Occipital lobe (tissue), 2 donors: ENCODE data around the gene MBNL1. TPM values are rescaled to one million over a fixed set of nuclear protein-coding genes. Genes with fewer than 3 reads are reported as not detected.

Source experiments
- DNase-seq: peaks from one replicate; lab custom pipeline; 2025; lab: John Stamatoyannopoulos, UW
- total RNA-seq: library from RNA; depleted of rRNA; stranded (reverse); fragments of >200 nt; gene quantifications from one replicate; pipeline ENCODE4 v1.2.3, GENCODE V29; 2014

MBNL1 gene
- total RNA-seq, 1 donor from 2014 or later = 68.5 TPM

GRCh38 chr3:152296382-152296781, 27.7 kb downstream of the MBNL1 start:
- DNase-seq = no peak

DNA sequence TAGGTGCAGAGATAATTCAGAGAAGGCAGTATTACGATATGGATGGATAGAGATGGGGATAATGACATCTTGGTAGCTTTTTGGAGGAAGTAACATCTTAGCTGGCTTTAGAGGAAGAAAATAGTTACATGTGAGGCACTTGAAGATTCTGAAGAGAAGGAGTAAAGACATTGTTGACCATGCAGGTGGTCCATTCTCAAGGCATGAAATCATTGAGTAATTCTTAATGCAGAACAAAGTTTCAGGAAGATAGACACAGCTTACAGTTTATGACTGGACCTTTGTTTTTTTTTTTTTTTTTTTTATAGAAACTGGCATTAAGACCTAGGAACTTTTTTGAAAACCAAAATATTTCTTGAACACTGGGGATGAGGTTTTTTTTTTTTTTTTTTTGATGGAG, 28.2 kb downstream of the MBNL1 start:
- DNase-seq = no peak

DNA sequence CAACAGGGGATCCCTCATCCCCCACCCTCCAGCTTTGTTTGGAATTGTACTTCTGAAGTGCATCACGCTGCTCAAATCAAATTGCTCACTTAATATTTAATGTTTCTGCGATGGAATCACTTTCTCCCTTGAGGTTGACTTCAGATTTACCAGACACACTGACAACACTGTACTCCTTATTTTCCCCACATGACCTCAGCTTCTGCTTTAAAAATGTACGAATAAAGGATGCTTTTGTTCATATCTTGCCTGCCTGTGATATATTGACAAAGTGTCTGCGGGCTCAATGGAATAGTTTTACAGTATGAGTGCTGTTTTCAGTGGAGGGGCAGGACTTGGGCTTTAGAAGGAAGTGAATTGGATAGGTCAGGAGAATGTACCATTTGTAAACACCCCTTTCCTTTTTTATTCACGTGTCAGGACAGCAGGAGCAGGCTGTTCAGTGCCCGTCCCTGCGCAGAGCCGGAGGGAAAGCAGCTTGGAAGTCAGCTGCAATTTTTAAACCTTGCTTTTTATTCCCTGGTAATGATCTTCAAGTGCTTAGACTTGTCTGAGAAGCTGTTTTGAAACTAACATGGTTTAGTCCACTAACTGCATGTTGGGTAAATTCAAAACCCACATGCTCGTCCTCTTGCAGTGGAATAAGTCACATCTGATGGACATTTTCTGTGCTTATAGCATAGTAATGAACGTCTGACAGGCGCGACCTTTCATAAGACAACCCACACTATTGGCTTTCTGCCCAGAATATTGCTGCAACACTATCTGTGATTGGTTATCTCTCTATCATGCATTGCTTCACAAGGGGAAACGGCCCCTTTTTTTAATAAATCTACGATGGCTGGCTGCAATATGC, 29.9 kb downstream of the MBNL1 start:
- peak; percentile 31 for DNase-seq

GRCh38 chr3:152299249-152299976, 30.7 kb downstream of the MBNL1 start:
- no peak for DNase-seq

DNA sequence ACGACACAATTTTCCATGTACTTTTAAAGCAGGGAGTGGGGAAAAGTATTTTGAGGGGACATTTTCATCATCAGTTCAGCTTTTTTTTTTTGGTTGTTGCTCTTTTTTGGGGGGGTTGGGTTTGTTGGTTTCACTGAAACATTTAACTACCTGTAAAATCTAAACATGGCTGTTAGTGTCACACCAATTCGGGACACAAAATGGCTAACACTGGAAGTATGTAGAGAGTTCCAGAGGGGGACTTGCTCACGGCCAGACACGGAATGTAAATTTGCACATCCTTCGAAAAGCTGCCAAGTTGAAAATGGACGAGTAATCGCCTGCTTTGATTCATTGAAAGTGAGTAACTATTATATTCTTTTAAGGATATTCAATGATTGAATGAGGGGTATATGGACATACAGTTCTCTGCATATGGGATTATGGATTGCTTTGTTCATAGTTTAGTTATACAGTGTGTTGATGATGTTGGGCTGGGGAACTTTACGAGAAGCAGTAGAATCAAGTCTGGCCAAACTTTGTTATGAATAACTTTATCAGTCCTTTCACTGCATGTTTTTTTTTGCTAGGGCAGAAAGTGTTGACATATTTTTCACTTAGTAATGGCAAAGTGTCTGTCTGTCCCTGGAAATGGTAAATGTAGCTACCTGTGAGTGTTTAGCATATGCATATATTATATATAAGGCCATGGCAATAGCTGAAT, 31.5 kb downstream of the MBNL1 start:
- DNase-seq = no peak

- no peak for DNase-seq
Measured at GRCh38 chr3:152301745-152302181, 33.0 kb downstream of the MBNL1 start.

DNA sequence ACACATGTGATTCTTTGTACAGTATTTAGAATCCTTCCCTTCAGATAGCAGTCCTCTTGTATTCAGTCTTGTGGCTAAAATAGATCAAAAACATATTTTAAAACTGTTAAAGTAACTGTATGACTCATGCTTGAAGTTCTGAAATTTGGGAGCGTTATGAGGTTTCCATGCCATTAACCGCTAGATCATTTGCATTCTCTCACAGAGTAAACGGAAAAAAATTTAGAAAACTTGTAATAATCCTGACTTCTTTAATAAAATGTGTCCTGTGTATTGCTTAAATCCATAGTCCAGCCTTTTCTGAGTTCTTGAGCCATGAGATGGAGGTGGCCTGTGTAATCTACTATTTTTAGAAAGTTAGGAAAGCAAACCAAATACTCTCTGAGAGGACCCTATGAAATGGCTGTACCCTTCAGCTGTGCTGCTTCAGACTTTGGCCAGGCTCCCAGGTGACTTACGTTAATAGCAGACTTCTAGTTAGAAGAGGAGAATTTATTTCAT, 33.8 kb downstream of the MBNL1 start:
- DNase-seq = no peak

DNA sequence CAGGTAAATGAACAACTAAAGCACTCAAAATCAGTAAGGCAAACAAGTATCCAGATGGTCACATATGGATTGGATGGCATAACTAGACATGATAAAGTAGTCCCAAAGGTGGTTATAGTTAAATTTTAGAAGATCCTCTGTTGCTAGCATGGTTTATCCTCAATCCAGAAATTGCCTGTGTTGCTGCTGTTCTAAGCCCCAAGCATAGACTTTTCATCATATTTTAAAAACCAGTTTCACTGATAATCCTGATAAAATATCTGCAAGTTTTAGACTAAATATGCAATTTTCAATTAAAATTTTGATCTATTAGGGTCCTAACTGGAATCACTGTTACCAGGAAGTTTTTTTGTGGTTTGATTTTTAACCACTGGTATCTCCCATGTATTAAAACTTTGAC, 35.4 kb downstream of the MBNL1 start:
- no peak for DNase-seq

GRCh38 chr3:152305075-152305474, 36.3 kb downstream of the MBNL1 start:
- no peak for DNase-seq

- no peak for DNase-seq
Measured at GRCh38 chr3:152307829-152308474, 39.2 kb downstream of the MBNL1 start.

GRCh38 chr3:152308475-152308844, 39.7 kb downstream of the MBNL1 start:
- no peak for DNase-seq

DNA sequence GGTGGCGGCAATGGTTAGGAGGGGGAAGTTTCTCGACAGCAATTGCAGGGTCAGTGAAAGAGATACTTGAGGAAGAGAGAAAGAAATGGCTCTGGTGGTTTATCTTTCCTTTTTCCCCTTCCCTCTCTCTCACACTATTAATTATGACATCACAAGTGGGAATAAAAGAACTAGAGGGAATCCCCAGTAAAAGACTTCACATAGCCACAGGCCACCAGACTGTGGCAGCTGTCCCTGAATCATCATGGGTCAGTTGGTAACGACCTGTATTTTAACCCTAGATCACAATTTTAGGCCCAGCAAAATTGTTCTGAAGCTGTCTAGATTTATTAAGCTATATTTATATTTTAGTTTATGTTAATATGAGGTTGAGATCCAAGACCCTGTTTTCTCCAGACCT, 40.3 kb downstream of the MBNL1 start:
- DNase-seq = no peak

DNA sequence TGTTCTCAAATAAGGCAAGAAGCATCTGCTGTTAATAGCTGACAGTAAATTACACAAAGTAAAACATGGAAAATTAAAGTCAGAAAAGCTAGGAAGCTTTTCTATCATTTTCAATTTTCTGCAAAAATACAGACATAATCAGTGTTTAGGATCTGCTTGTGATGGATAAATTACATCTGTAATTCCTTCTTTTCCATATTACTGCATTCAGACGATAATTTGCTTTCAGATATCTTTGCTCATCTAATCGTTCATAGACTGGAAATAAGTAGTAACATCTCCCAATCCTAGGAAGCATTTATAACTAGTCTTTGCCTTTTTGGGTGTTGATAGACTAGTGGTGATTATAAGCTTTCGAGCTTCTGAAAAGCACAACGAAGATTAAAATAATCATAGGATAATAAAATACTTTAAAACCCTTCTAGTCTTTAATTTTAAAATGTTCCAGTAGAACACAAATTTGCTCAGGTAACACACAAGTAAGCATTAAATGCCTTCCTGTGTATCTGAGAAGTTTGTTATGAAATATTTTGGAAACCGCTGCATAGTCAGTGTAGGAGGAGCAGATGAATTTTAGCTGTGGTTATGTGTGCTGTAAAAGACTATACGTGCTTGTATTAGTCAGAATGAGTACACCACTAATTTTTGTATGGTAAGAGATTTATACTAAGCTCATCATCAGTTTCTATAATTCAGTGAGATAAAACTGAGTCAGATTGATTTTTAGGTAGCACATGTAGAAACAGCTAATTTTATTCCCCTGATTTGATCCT, 41.0 kb downstream of the MBNL1 start:
- DNase-seq = no peak

DNA sequence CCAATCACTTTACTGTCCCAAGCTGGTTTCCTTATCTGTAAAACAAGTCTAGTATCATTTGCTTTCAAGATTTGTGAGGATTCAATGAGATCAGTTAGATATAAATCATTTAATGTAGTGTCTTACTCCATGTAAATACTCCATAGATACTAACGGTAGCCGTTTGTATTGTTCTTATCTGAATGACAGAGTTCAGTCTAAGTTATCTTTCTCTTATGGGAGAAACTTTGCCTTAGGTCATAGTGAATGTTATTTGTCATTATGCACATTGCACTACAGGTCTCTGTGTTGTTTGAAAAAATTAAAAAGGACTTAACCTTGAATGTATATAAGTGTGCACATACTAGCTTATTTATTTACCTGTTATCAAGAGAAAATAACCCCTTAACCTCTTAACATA, 44.7 kb downstream of the MBNL1 start:
- DNase-seq = no peak

DNA sequence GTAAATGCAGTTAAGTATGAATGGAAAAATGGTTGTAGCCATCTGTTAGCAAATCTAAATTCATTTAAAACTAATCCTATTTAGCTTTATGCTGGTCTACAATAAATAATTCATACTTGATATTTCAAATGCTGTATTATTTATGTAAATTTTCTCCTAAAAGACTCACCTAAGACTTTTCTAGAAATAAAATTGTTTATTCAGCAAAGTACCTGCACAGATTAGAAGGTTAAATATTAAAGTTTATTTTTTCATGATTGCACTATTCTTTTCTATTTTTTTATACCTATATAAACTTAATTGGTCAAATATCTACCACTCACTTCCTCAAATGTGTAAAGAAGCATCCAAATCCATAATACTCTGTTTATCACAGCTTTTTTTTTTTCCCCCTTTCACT, 45.2 kb downstream of the MBNL1 start:
- DNase-seq = no peak

GRCh38 chr3:152314677-152315353, 46.1 kb downstream of the MBNL1 start:
- no peak for DNase-seq

DNA sequence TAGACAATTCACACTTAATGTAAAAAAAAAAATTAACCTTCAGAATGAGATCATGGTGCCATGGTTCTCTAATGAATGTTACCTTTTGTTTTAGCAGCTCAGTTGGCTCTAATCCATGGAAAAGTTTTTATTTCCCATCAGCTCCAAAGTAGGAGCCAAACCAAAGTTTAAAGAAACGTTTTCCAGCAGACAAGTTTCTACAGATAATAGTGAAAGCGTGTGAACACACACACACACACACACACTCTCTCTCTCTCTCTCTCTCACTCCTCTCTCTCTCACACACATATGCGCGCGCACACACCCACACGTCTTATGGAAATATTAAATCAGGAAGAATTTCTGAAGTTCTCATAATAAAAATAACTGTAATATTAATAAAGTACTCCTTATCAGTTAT, 46.9 kb downstream of the MBNL1 start:
- DNase-seq = no peak

DNA sequence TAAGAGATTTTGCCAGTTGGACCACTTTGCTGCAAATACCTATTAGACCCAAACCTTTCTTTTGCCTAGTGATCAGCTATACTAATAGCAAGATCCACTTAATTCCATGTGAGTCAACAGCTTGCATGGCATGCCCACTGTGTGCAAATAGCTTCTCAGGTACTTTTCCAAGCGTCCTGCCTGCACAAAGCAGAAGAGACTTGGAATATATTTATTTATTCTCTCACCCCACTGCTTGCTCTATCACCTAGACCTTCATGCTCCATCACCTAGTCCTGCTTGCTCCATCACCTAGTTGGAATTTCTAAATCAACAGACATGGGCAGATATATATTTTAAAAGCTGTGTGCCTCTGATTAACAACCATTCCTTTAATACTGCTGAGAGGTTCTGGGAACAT, 47.6 kb downstream of the MBNL1 start:
- DNase-seq = no peak

GRCh38 chr3:152317184-152317583, 48.5 kb downstream of the MBNL1 start:
- DNase-seq = no peak

- no peak for DNase-seq
Measured at GRCh38 chr3:152317956-152318355, 49.2 kb downstream of the MBNL1 start.
